Measurements from ENCODE around the gene SLC39A1.

- TF ChIP-seq CTCF (conservative IDR thresholded peaks at IDR 0.05; ENCODE audit: low read depth, low read length) (no peak), MAFK (IDR thresholded peaks at IDR 0.05; ENCODE audit: low read depth, low read length) (no peak), POLR2A (IDR thresholded peaks at IDR 0.05; ENCODE audit: low read depth, low read length) (no peak), RAD21 (IDR thresholded peaks at IDR 0.05; ENCODE audit: low read length) (no peak), ELK1 (IDR thresholded peaks at IDR 0.05; ENCODE audit: borderline replicate concordance, low read depth, low read length) (no peak)
These were observed 33.9 kb downstream of the SLC39A1 start for GRCh38 chr1:153929426-153929825.
